GM12872 (cell line): Measurements from ENCODE around the gene FAN1.

Experiments used
- TF ChIP-seq, protein P1 (sequence below): IDR thresholded peaks from 3 replicates; pipeline ENCODE4 v1.5.1; 2011; ENCODE audit warnings: low read depth, mild to moderate bottlenecking, low read length, moderate library complexity; ENCODE audit not compliant: insufficient read depth

The FAN1 gene

GRCh38 chr15:30979457-30979856, 75.7 kb downstream of the FAN1 start:
- TF ChIP-seq, protein P1, sequence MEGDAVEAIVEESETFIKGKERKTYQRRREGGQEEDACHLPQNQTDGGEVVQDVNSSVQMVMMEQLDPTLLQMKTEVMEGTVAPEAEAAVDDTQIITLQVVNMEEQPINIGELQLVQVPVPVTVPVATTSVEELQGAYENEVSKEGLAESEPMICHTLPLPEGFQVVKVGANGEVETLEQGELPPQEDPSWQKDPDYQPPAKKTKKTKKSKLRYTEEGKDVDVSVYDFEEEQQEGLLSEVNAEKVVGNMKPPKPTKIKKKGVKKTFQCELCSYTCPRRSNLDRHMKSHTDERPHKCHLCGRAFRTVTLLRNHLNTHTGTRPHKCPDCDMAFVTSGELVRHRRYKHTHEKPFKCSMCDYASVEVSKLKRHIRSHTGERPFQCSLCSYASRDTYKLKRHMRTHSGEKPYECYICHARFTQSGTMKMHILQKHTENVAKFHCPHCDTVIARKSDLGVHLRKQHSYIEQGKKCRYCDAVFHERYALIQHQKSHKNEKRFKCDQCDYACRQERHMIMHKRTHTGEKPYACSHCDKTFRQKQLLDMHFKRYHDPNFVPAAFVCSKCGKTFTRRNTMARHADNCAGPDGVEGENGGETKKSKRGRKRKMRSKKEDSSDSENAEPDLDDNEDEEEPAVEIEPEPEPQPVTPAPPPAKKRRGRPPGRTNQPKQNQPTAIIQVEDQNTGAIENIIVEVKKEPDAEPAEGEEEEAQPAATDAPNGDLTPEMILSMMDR, result no peak

- TF ChIP-seq, protein P1, result no peak
These were observed 80.4 kb downstream of the FAN1 start for GRCh38 chr15:30984118-30984517.

- TF ChIP-seq, protein P1, result no peak
These were observed 80.8 kb downstream of the FAN1 start for GRCh38 chr15:30984542-30984941.

DNA sequence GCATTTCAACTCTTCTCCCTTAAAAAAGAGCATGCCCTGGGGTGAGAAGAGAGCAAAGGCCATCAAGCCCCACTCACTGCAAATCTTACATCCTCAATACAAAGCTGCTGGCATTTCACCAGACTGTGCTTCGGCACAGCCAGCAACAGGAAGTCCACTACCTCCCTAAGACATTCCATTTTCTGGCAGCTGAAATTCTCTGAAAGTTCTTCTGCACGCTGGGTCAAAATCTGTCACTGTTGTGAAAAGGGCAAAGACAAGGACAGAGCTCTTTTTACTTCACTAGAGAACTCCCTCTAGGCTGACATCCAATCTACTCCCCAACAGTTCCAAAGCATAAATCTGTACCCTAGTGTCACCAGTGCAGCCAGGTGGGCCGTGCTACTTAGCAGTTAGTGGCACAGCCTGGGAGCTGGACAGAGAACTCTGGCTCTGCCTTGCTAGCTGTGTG, 81.4 kb downstream of the FAN1 start:
- TF ChIP-seq, protein P1, result no peak

- TF ChIP-seq, protein P1, result no peak
These were observed 86.3 kb downstream of the FAN1 start for GRCh38 chr15:30990036-30990435.

DNA sequence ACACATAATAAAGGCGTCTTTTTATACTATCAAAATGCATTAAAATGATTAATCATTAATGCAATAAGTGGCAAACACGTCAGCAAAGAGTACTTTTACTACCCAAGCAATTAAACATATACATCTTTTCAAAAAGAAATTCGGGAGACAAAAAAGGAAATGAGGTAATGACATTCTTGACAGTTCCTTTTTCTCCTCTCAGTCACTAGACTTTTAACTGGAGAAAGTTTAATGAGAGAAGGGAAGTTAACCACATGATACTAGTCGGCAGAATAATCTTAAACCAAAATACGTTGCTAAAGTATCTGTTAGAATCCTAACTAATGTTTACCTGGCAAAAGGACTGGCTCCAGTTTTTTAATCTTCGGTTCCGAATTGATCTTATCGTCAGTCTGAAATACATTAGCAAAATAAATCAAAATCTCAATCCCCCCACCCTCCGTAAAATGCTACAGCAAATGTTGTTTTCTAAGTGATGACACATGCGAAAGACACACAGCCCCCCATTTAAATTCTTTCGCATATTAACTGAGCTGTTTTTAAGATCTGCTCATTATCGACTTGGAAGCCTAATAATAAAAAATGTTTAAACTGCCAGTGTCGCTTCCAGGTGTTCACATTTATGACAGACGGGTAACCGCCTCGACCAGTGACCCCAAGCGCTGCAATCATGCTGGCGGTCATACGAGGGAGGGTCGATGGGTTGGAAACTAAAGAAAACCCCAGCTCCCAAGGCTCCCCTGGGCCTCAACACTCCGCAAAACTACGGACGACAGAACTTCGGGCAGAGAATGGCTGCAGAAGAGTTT, 86.9 kb downstream of the FAN1 start:
- TF ChIP-seq, protein P1, result no peak

GRCh38 chr15:30991255-30992235, 87.8 kb downstream of the FAN1 start, which contains the start of gene MTMR10:
Gene MTMR10, minus strand, starts transcription at chr15:30991628. Its CDS starts 122 bp downstream, at chr15:30991506.
- TF ChIP-seq, protein P1, result no peak
